ENCODE results near the gene PYGO2. TPM values are rescaled to one million over a fixed set of nuclear protein-coding genes. Genes with fewer than 3 reads are reported as not detected.
A peak's percentile ranks its signal among the peaks of the same experiment; 100 is the strongest.

PYGO2 gene
- polyA plus RNA-seq, 3 donors from 2014 or later: 15.0 to 39.1 (median 15.4) TPM

DNA sequence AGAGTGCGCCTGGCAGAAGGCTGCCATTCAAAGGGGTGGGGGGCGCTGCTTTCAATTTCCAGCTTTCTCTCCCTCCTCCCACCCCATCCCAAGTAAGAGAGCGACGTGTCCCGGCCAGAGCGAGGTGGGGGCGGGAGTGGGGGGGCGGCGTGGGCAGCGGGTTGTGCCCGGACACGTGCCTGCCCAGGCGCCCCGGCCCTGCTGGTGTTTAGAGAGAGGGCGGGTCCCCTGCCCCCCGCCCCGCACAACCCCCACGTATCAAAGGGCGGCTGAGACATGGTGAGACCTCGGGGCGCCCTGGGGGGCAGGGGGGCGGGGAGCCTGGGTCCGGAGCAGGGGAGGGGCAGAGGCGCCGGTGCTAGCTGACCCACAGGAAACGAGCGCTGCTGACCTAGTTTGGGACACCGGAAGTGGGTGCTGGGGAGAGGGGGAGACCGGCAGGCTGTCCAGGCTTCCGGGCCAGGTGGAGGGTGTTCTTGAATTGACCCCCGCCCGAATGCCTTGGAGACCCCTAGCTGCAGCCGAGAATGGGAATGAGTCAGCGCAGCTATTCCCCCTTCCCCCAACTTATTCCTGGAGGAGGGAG is 42.3 kb upstream of the PYGO2 start:
- peak overlapping the region; percentile 95 to 98 (median 97) for H3K4me3 Mint-ChIP-seq
- H3K4me1 Mint-ChIP-seq: peaks cover 50 to 53% of the 10 kb centered on the region in 2 donors
- H3K27ac Mint-ChIP-seq: peak overlapping the region; percentile 87 to 93 (median 90)
- peaks cover 2 to 8% (median 2%) of the 10 kb centered on the region in 3 donors for H3K27me3 Mint-ChIP-seq (ENCODE audit: low read depth in 3 of 3)
- no peaks in the 10 kb centered on the region for H3K36me3 Mint-ChIP-seq
- peaks cover 0 to 1% (median 0%) of the 10 kb centered on the region in 6 donors for H3K9me3 Mint-ChIP-seq
- DNase-seq: no peak

DNA sequence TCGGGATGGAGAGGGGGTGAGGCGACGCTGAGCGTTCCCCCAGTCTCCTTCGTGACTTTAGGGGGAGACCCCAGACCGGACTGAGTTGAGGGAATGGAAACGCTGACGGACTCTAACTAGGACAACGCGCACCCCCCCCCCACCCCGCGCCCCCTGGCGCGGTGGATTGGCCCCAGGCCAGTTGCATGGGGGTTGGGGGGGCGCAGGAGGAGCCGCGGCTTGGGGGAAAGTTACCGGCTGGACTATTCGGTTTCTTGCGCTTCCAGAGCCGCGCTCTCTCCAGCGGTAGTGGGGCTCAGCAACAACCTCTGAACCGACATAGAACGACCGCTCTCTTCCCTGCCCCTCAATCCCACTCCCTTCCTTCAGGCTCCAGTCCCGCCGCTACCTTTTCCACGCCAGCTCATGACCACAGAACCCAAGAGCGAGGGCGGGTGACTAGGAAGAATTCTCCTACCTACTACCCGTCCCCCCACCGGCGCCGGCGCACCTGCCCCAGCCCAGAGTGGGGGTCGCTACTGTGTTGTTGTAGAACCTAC is 41.7 kb upstream of the PYGO2 start:
- no peaks in the 10 kb centered on the region for H3K9me3 Mint-ChIP-seq
- H3K4me3 Mint-ChIP-seq: peak overlapping the region; percentile 95 to 98 (median 97)
- no peaks in the 10 kb centered on the region for H3K36me3 Mint-ChIP-seq
- peak overlapping the region; percentile 85 to 93 (median 90) for H3K27ac Mint-ChIP-seq
- no peak for DNase-seq
- H3K4me1 Mint-ChIP-seq: peaks cover 51 to 53% of the 10 kb centered on the region in 2 donors
- peaks cover 2 to 8% (median 2%) of the 10 kb centered on the region in 3 donors for H3K27me3 Mint-ChIP-seq (ENCODE audit: low read depth in 3 of 3)

DNA sequence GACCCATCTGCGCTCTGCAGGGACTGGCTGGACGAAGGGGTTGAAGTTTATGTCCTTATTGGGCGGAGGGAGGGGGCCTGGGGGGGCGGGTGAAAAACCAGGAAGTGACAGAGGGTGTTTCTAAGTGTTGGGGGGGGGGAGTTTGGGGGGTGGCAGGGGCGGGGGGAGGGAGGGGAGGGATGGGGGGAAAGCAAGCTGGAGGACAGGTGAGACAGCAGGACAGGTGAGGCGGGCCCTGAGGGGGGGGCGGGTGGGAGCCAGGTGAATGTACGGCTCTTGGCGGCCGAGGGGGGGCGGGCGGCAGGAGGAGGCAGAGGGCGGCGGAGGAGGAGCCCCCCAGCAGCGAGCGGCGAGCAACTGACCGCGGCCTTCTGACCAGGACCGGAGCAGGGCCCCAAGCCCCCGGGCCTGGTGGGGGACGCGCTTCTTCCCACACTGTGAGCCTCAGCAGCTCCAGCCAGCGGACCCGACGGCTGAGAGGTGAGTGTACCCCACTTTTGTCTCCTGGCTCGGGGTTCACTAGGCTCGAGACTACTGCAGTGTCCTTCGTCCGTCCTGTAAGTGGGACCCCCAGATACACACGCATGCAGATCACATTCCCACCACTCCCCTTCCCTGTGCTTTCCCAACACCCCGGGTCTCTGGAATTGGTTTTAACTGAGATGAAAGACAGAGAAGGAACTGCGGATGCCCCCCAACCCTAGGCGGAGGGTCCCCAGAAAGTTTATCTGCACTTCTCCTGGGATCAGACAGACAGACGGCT is 41.1 kb upstream of the PYGO2 start, which contains the start of gene ZBTB7B:
Gene ZBTB7B, plus strand, starts transcription at position 339 of the 763 bp plus-strand sequence. CDS start 11,859 bp downstream, outside the sequence.
- Mint-ChIP-seq H3K27me3 (ENCODE audit: low read depth in 3 of 3) (peaks cover 2 to 8% (median 2%) of the 10 kb centered on the region in 3 donors), H3K27ac (peak within 1 kb of the TSS; percentile 85 to 98 (median 90)), H3K4me3 (peak within 1 kb of the TSS; percentile 95 to 98 (median 97)), H3K36me3 (no peaks in the 10 kb centered on the region), H3K4me1 (peaks cover 53% of the 10 kb centered on the region in 2 donors), H3K9me3 (no peaks in the 10 kb centered on the region)
- peak in 1 of 3 donors; percentile 28 for DNase-seq

DNA sequence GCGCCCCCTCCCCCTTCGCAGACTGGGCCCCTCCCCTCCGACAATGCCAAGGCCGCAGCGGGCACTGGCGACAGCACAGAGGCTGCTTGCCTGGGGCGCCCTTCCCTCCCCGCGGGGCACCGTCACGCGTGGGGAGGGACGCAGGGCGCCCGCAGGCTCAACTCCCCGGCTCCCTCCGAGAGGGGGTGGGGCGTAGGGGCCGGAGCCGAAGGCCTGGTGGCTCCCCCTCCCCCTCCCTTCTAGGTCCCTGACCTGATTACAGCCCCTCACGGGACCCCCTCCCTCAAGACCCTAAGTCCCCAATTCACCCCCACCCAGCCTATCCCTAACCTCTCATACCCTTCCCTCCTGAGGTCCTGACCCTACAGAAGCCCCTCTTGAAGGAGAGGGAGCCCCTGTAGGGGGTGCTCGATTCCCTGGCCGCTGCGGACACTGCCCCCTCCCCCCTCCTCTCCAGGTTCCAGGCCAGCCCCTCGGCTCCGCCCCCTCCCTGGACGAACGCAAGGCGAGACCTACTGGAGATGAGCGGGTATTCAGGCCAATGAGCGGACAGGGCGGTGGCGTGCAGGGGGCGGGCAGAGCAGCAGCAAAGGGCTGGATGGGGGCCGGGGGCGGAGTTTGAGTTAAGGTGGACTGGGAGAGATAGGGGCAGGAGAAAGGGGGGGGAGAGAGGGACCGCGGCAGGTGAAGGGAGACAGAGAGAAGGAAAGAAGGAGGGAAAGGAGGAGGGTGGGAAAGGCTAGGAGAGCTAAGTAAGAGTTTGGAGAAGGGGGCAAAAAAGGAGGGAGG is 40.3 kb upstream of the PYGO2 start:
- peak overlapping the region; percentile 81 to 98 (median 90) for H3K27ac Mint-ChIP-seq
- H3K27me3 Mint-ChIP-seq (ENCODE audit: low read depth in 3 of 3): peaks cover 2 to 8% (median 2%) of the 10 kb centered on the region in 3 donors
- H3K4me3 Mint-ChIP-seq: peak overlapping the region; percentile 89 to 97 (median 93)
- DNase-seq: peak; percentile 97
- peaks cover 50 to 52% of the 10 kb centered on the region in 2 donors for H3K4me1 Mint-ChIP-seq
- no peaks in the 10 kb centered on the region for H3K36me3 Mint-ChIP-seq
- no peaks in the 10 kb centered on the region for H3K9me3 Mint-ChIP-seq

DNA sequence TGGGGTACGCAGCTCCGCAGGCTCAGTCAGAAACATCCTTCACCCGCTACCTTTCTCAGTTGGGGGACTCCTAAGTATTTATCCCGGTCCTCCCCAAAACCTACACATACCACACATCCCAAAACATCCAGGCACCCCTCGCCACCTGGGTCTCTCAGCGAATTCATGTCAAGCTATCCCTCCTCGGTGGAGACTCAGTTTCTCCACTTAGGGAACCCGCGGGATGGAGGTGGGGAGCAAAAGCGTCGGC is 39.8 kb upstream of the PYGO2 start:
- H3K27me3 Mint-ChIP-seq (ENCODE audit: low read depth in 3 of 3): peaks cover 2 to 8% (median 2%) of the 10 kb centered on the region in 3 donors
- H3K4me1 Mint-ChIP-seq: peaks cover 45 to 47% of the 10 kb centered on the region in 2 donors
- no peaks in the 10 kb centered on the region for H3K36me3 Mint-ChIP-seq
- H3K27ac Mint-ChIP-seq: peak overlapping the region; percentile 79 to 89 (median 86)
- DNase-seq: no peak
- no peaks in the 10 kb centered on the region for H3K9me3 Mint-ChIP-seq
- peak overlapping the region; percentile 86 to 97 (median 93) for H3K4me3 Mint-ChIP-seq

DNA sequence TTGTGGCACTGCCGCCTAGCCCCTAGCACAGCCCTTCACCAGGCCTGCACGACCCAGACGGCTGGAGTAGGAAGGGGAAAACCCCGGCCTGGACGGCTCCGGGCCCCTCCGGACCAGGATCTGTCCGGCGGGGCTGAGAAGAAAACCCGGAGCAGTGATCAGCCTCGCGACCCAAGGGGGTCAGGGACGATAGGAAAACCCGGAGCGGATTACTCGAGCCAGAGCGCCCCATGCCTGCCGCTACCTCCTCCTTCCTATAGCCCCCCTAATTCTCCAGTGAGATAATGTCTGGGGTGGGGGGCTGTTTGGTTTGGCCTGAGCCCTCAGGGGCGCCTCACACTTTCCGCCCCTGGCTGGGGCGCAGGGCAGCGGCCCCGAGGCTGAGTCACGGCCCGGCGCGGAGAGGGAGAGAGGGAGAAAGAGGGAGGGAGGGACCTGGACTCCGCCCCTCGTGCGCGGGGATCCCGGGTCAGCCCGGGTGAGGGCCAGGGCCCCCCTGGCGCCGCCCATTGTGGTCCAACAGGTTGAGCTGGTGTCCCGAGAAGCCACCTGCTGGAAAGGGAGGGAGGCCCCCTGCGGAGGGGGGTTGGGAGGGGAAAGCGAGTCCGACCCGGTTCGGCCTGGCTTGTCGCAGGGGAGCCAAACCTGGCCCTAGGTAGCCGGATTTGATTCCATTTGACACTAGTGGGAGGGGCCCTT is 39.3 kb upstream of the PYGO2 start:
- peaks cover 2 to 10% (median 2%) of the 10 kb centered on the region in 3 donors for H3K27me3 Mint-ChIP-seq (ENCODE audit: low read depth in 3 of 3)
- H3K36me3 Mint-ChIP-seq: no peaks in the 10 kb centered on the region

DNA sequence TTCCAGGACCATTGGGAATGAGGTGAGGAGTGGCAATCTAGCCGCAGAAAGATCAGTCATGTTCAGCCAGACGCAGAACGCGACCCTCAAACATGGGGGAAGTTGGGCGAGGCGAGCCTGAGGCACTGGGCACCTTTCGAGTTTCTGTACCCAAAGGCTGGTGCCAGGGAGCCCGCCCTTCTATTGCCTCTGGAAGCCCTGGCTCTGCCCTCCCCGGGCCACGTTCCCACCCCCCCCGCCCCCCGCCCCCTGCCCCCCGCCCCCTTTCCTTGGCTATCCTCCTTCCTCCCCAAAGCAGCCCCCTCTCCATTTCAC is 38.8 kb upstream of the PYGO2 start:
- Mint-ChIP-seq H3K27ac (peak overlapping the region; percentile 66 to 91 (median 84)), H3K4me1 (peaks cover 35 to 37% of the 10 kb centered on the region in 2 donors), H3K36me3 (no peaks in the 10 kb centered on the region), H3K9me3 (no peaks in the 10 kb centered on the region), H3K4me3 (peak overlapping the region; percentile 85 to 97 (median 87)), H3K27me3 (ENCODE audit: low read depth in 3 of 3) (peaks cover 2 to 10% (median 2%) of the 10 kb centered on the region in 3 donors)
- no peak for DNase-seq

More for the DNA sequence above, 39.3 kb upstream of the PYGO2 start:
- H3K9me3 Mint-ChIP-seq: no peaks in the 10 kb centered on the region
- H3K4me1 Mint-ChIP-seq: peaks cover 41 to 42% of the 10 kb centered on the region in 2 donors
- peak overlapping the region; percentile 79 to 89 (median 86) for H3K27ac Mint-ChIP-seq
- peak overlapping the region; percentile 86 to 97 (median 93) for H3K4me3 Mint-ChIP-seq
- DNase-seq: peak; percentile 73 to 79 (median 77)

DNA sequence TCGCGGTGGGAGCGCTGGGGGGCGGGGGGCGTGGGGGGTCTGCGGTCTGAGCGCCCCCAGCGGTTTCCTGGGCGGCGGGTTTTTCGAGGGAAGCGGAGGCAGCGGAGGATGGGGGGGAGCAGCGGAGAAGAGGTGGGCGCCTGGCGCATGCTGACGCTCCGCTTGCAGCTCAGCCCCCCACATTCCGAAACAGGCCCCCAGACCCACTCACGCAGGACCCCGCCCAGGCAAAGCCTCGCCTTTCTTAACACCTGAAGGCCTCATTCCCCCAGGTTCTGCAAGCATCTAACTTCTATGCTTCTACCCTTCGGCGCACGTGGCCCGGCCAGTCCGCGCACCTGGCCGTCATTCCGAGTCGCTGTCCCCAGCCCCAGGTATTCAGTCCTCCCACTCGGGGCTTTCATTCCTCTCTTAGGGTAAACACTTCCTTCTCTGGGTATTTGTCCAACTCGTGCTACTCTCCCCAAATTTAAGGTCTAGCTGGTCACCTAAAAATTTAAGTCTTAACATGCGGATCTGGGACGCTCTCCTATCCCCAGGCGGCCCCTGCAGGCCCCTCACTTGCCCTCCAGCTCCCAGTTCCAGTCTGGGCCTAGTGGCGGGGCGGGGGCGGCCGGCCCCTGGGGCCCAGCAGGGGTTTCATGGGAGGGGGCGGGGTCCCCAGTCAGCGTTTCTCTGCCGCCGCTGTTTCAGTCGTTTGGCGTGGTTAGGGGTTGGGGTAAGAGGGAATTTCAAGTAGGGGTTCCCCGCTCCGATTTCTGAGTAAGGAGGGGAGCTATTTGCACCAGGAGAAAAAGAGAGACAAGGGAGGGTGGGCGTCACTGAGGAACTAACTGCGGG is 38.2 kb upstream of the PYGO2 start:
- no peaks in the 10 kb centered on the region for H3K36me3 Mint-ChIP-seq
- H3K27ac Mint-ChIP-seq: peak overlapping the region; percentile 40 to 91 (median 82)
- DNase-seq: no peak
- H3K27me3 Mint-ChIP-seq (ENCODE audit: low read depth in 3 of 3): peaks cover 2 to 10% (median 2%) of the 10 kb centered on the region in 3 donors
- peak overlapping the region; percentile 84 to 90 (median 85) for H3K4me3 Mint-ChIP-seq
- peaks cover 32 to 33% of the 10 kb centered on the region in 2 donors for H3K4me1 Mint-ChIP-seq
- H3K9me3 Mint-ChIP-seq: no peaks in the 10 kb centered on the region

DNA sequence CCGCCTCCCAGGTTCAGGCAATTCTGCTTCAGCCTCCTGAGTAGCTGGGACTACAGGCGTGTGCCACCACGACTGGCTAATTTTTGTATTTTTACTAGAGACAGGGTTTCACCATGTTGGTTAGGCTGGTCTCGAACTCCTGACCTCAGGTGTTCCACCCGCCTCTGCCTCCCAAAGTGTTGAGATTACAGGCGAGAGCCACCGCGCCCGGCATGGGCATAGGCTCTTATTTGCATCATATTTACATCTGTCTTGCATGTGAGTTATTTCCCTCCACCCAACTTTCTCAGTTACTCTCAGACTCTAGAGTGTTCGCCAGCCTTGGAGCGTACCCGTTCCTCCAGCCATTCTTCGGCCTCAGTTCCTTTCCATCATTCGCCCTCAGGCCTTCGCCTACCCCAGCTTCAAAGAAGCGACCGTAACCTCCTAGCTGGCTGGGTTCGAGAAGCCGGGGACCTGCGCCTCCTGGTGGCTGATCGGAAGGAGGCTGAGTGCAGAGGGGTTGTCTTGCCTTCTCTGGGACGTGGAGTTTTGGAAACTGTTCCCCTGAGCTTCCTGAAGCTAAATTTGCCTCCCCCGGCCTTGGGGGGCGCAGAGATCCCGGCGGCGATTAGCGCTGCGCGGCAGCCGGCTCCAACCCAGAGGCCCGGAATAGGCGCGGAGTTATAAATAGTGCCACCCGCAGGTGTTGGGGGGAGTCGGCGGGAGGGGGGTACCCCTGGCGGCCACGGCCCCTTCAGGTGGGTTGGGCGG is 37.4 kb upstream of the PYGO2 start:
- DNase-seq: peak; percentile 47 to 53 (median 48)
- H3K9me3 Mint-ChIP-seq: no peaks in the 10 kb centered on the region
- no peaks in the 10 kb centered on the region for H3K36me3 Mint-ChIP-seq

DNA sequence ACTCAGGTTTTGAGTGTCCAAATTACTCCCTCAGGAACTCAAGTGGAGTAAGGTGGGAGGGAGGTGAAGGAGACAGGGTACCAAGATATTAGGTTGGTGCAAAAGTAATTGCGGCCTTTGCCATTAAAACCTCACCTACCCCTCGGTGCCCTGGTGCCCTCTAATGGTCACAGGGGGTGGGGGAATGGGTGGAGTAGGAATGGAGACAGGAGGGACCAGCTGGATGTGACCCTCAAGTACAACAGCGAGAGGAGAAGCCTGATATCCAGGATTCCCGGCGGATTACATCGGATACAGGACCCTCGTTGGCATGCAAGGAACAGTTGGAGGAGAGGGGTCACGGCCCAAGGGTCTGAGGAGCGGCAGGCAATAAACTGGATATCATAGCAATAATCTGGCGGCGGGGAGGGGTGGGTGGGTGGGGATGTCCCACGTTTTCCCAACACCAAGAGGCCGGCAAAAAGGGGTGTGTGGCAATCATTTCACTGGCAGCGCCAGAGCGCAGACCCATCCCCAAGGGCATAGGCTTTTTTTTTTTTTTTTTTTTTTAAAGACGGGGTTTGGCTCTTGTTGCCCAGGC is 36.7 kb upstream of the PYGO2 start:
- H3K9me3 Mint-ChIP-seq: no peaks in the 10 kb centered on the region
- H3K4me3 Mint-ChIP-seq: peak overlapping the region in 2 of 5 donors; percentile 26 to 42
- peaks cover 18 to 20% of the 10 kb centered on the region in 2 donors for H3K4me1 Mint-ChIP-seq
- no peak for DNase-seq
- peak overlapping the region in 1 of 6 donors; percentile 40 for H3K27ac Mint-ChIP-seq
- no peaks in the 10 kb centered on the region for H3K36me3 Mint-ChIP-seq
- peaks cover 0 to 10% (median 4%) of the 10 kb centered on the region in 3 donors for H3K27me3 Mint-ChIP-seq (ENCODE audit: low read depth in 3 of 3)

More for the DNA sequence above, 37.4 kb upstream of the PYGO2 start:
- Mint-ChIP-seq H3K27ac (peak overlapping the region; percentile 38 to 93 (median 52)), H3K27me3 (ENCODE audit: low read depth in 3 of 3) (peaks cover 0 to 10% (median 3%) of the 10 kb centered on the region in 3 donors), H3K4me1 (peaks cover 25% of the 10 kb centered on the region in 2 donors), H3K4me3 (peak overlapping the region; percentile 74 to 86 (median 82))

DNA sequence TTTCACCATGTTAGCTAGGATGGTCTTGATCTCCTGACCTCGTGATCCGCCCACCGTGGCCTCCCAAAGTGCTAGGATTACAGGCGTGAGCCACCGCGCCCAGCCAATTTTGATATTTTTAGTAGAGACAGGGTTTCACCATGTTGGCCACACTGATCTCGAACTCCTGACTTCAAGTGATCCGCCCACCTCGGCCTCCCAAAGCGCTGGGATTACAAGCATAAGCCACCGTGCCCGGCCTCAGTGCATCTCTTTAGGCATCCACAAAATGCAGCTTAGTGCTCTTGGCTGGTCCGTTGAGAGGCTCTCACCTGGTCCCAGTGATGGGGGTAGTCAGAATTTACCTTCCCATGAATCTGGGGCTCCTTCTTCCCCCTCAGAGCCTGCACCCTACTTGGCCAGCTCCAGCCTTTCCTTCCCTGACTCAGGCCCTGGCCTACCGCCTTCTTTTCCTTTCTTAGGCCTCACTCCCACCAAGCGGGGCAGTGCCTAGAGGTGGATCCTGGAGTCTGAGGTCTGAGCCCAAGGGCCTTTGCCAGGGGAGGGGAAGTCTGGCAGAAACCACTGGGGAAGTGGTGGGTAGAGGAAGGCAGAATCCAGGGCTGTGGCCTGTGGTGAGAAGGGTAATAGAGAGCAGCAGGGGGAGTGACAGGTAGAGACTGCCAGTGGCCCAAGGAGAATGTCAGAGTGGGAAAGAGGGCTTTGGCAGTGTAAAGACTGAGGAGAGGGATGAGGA is 35.6 kb upstream of the PYGO2 start:
- no peak overlapping the region for H3K27ac Mint-ChIP-seq
- no peak overlapping the region for H3K4me3 Mint-ChIP-seq
- DNase-seq: no peak
- no peaks in the 10 kb centered on the region for H3K36me3 Mint-ChIP-seq
- H3K27me3 Mint-ChIP-seq (ENCODE audit: low read depth in 3 of 3): peaks cover 0 to 9% (median 6%) of the 10 kb centered on the region in 3 donors
- H3K4me1 Mint-ChIP-seq: peaks cover 17 to 18% of the 10 kb centered on the region in 2 donors
- H3K9me3 Mint-ChIP-seq: no peaks in the 10 kb centered on the region

All from immature natural killer cell (primary cell).